ENCODE results near the gene FAU. TPM values are rescaled to one million over a fixed set of nuclear protein-coding genes. Genes with fewer than 3 reads are reported as not detected.
A peak's percentile ranks its signal among the peaks of the same experiment; 100 is the strongest.

Gene FAU
- polyA plus RNA-seq, 1 of the 3 experiments (the other 2 are of a cell fraction), result 1,210 TPM

GRCh38 chr11:65134952-65135632, 13.2 kb upstream of the FAU start (continued):
- TF ChIP-seq ZBTB33 (IDR thresholded peaks at IDR 0.05; ENCODE audit: borderline replicate concordance, low read depth) (no peak), SIN3A (IDR thresholded peaks at IDR 0.05; ENCODE audit: borderline replicate concordance, low read depth, low read length) (no peak), REST (IDR thresholded peaks at IDR 0.05; ENCODE audit: low read depth, low read length) (no peak), TEAD4 (IDR thresholded peaks at IDR 0.05; ENCODE audit: borderline replicate concordance, insufficient read depth) (no peak), MEF2A (IDR thresholded peaks at IDR 0.05; ENCODE audit: borderline replicate concordance, low read depth) (no peak), MXI1 (IDR thresholded peaks at IDR 0.05; ENCODE audit: low read depth, low read length) (peak; percentile 40; the same call in 1 of the 2 replicates), SMC3 (IDR thresholded peaks at IDR 0.05; ENCODE audit: low read depth, low read length) (no peak; the same call in 1 of the 2 replicates)

GRCh38 chr11:65134240-65134951, 12.5 kb upstream of the FAU start, which contains the start of gene SYVN1:
Gene SYVN1 (minus strand): TSS chr11:65134519. CDS start chr11:65133601, 918 bp downstream.
- Histone ChIP-seq H4K20me1 (ENCODE audit: insufficient read depth) (no peaks in the 10 kb centered on the region; the same call in 1 of the 2 replicates), H3K9ac (peak within 1 kb of the TSS; percentile 95), H3K9me3 (no peaks in the 10 kb centered on the region), H2AFZ (ENCODE audit: low read depth) (peak within 1 kb of the TSS; percentile 53), H3K4me1 (ENCODE audit: control insufficient read depth in 1 of 2, insufficient read depth in 2 of 2, low read depth in 1 of 2, low read length in 1 of 2) (peaks cover 0 to 28% of the 10 kb centered on the region in 2 experiments; a peak in 2 of 4 replicates), H3K9me2 (no peaks in the 10 kb centered on the region), H3K27me3 (ENCODE audit: insufficient read depth) (no peaks in the 10 kb centered on the region), H3K79me2 (ENCODE audit: insufficient read depth) (peaks cover 28% of the 10 kb centered on the region; the same call in 1 of the 2 replicates), H3K4me3 (ENCODE audit: low read depth in 2 of 2, low read length in 1 of 2) (peak within 1 kb of the TSS; percentile 88 to 96), H3K27ac (ENCODE audit: low read depth in 2 of 2, low read length in 1 of 2) (peak within 1 kb of the TSS; percentile 95 to 99), H3K4me2 (peak within 1 kb of the TSS; percentile 92), H3K36me3 (replicated peaks in 1 of 2; ENCODE audit: control insufficient read depth in 1 of 2, insufficient read depth in 2 of 2, low read length in 1 of 2) (peaks cover 16 to 30% of the 10 kb centered on the region in 2 experiments), H3F3A (replicated peaks; ENCODE audit: insufficient read depth) (no peaks in the 10 kb centered on the region)
- 1% methylated on average over 18 of the region's 60 CpGs for WGBS (ENCODE audit: low lambda C conversion rate)
- POLR2A ChIA-PET, result interaction anchor here (0.6 to 2.9 kb wide), 15 partner anchors 8 to 607 kb away, joined by 3 to 25 read pairs (median 4); partner anchors contain the start of genes CAPN1, FAU, MALAT1 and MRPL49
- DNase-seq, result peak; percentile 97
- CTCF ChIA-PET, result interaction anchor here (0.6 to 4.2 kb wide), 12 partner anchors 13 to 486 kb away, joined by 3 to 27 read pairs (median 5); partner anchors contain the start of genes CAPN1, FAU, MRPL49 and POLA2
- TF ChIP-seq REST (IDR thresholded peaks at IDR 0.05; ENCODE audit: low read depth, low read length), result no peak
- TF ChIP-seq TCF12 (IDR thresholded peaks at IDR 0.05), result 0 out of 2 replicates have a peak, but pooled peaks have one; percentile 23
- TF ChIP-seq SMC3 (IDR thresholded peaks at IDR 0.05; ENCODE audit: low read depth, low read length), result no peak
- no peak for TF ChIP-seq RXRA (IDR thresholded peaks at IDR 0.05; ENCODE audit: borderline replicate concordance, low read depth)
- peak; percentile 43; the same call in 1 of the 2 replicates for TF ChIP-seq MAX (IDR thresholded peaks at IDR 0.05; ENCODE audit: low read depth)
- TF ChIP-seq EP300 (IDR thresholded peaks at IDR 0.05; ENCODE audit: borderline replicate concordance in 1 of 2, low read depth in 1 of 2, low read length in 1 of 2), result 0 out of 4 replicates have a peak, but pooled peaks of 1 of the 2 experiments have one; percentile 5
- no peak for TF ChIP-seq YY1 (IDR thresholded peaks at IDR 0.05; ENCODE audit: low read depth)
- TF ChIP-seq PBX3 (IDR thresholded peaks at IDR 0.05), result no peak
- 0 out of 2 replicates have a peak, but pooled peaks have one; percentile 30 for TF ChIP-seq FOXJ3 (CRISPR knock-in tag; IDR thresholded peaks at IDR 0.05)
- TF ChIP-seq GABPA (IDR thresholded peaks at IDR 0.05; ENCODE audit: low read depth), result peak; percentile 94
- TF ChIP-seq RFX5 (IDR thresholded peaks at IDR 0.05; ENCODE audit: low read length), result no peak
- TF ChIP-seq NRF1 (IDR thresholded peaks at IDR 0.05; ENCODE audit: low read depth, low read length), result no peak

Data from SK-N-SH (cell line).